Kidney (tissue), 14 donors: ENCODE measurements around the gene CRP. TPM values are rescaled to one million over a fixed set of nuclear protein-coding genes. Genes with fewer than 3 reads are reported as not detected.

Experiments
- DNase-seq, 5 donors: peaks; one replicate each; pipeline ENCODE4 v3.0.0-alpha.2; 2013 to 2020
- FAIRE-seq: peaks from 2 replicates; lab custom pipeline; 2012; peaks lifted over from hg19 to GRCh38; lab: Jason Lieb, UNC
- H3K27ac ChIP-seq, 2 donors: one replicate each; pipeline ENCODE4 v1.7.0; 2013; ENCODE audit warnings: low read depth in 2 of 2, low read length in 2 of 2, inconsistent platforms in 1 of 2
- H3K27me3 ChIP-seq: one replicate; pipeline ENCODE4 v1.7.1; 2013; ENCODE audit warnings: low read length, inconsistent platforms; ENCODE audit not compliant: control insufficient read depth, insufficient read depth
- H3K36me3 ChIP-seq, 3 donors: one replicate each; pipeline versions ENCODE4 v1.7.0 to v1.7.1; 2013; ENCODE audit warnings: low read length in 3 of 3, control low read depth in 1 of 3, inconsistent platforms in 1 of 3; ENCODE audit not compliant: insufficient read depth in 3 of 3, control insufficient read depth in 2 of 3
- H3K4me1 ChIP-seq, 3 donors: one replicate each; pipeline versions ENCODE4 v1.7.0 to v1.7.1; 2013; ENCODE audit warnings: low read length in 3 of 3, inconsistent platforms in 1 of 3, low read depth in 1 of 3; ENCODE audit not compliant: control insufficient read depth in 2 of 3, insufficient read depth in 2 of 3
- H3K4me3 ChIP-seq, 3 donors: one replicate each; pipeline versions ENCODE4 v1.7.0 to v1.8.1; 2013; ENCODE audit warnings: low read length in 3 of 3, control low read depth in 1 of 3, inconsistent platforms in 1 of 3
- H3K9ac ChIP-seq, 3 donors: one replicate each; pipeline versions ENCODE4 v1.7.0 to v1.7.1; 2013; ENCODE audit warnings: low read length in 3 of 3, control low read depth in 1 of 3, inconsistent platforms in 1 of 3
- H3K9me3 ChIP-seq, 3 donors: one replicate each; pipeline versions ENCODE4 v1.7.0 to v1.7.1; 2013; ENCODE audit warnings: low read length in 3 of 3, control low read depth in 1 of 3, inconsistent platforms in 1 of 3; ENCODE audit not compliant: control insufficient read depth in 2 of 3, insufficient read depth in 1 of 3
- intact Hi-C: fragments of 100-400 bp; cut with DNase I; formaldehyde crosslinking; loops from one replicate; pipeline ENCODE4 v1.11.1; 2022
- polyA plus RNA-seq: library from polyadenylated mRNA; stranded (reverse); fragments of 350-450 nt; fragmentation: Illumina TruSeq; extraction: RNeasy Lipid Tissue Mini Kit (QIAGEN cat#74804); gene quantifications from one replicate; pipeline ENCODE4 v1.2.3, GENCODE V29; 2014; ENCODE audit warnings: low read depth, low replicate concordance; ENCODE audit not compliant: insufficient read depth
- total RNA-seq: library from RNA; stranded (reverse); fragmentation: NEBNext Ultra II Directional; extraction: Animal tissue kit (Norgen Biotek cat#: 25700); gene quantifications from one replicate; pipeline ENCODE4 v1.2.1, GENCODE V29; 2021
- TF ChIP-seq, protein P1 (sequence below): IDR thresholded peaks from 3 replicates; pipeline ENCODE4 v1.5.1; 2012; ENCODE audit warnings: mild to moderate bottlenecking, moderate library complexity, borderline replicate concordance; ENCODE audit not compliant: insufficient read depth; ENCODE audit errors: extremely low read depth
- donor health status: control.
- donor health status: control.
- donor health status: control.
- donor health status: control.
- donor health status: control.
- donor health status: DM: yes; HTN: yes; CAD: no.
- donor health status: Normal renal cell carcinoma (clear cell type).

The CRP gene
- total and polyA plus RNA-seq, 2 donors from 2014 or later = not detected

DNA sequence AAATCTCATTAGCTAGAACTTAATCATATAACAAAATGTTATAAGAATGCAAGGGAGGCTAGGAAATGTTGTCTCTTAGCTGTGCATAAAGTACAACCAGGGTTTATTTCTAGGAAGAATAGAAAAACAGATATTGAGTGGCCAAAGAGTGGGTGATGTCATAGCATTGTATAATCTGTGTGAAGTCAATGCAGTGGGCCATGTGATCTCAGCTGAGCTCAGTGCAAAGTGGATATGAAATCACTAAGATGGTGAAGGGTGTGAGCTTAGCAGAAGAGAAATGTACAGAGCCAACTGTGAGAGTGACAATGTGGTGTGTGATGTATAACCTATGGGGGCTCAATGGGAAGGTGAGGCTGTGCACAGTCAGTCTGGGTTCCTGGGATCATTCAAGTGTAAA lies 36.6 kb upstream of the CRP start:
- DNase-seq (no peak), FAIRE-seq (no peak)
- Histone ChIP-seq H3K9me3 (no peaks in the 10 kb centered on the region), H3K9ac (no peak overlapping the region), H3K27ac (no peak overlapping the region), H3K4me3 (no peak overlapping the region), H3K4me1 (peaks cover 0 to 9% (median 7%) of the 10 kb centered on the region in 3 donors), H3K27me3 (no peaks in the 10 kb centered on the region), H3K36me3 (no peaks in the 10 kb centered on the region)
- intact Hi-C loops = no loop called here
- TF ChIP-seq, protein P1, sequence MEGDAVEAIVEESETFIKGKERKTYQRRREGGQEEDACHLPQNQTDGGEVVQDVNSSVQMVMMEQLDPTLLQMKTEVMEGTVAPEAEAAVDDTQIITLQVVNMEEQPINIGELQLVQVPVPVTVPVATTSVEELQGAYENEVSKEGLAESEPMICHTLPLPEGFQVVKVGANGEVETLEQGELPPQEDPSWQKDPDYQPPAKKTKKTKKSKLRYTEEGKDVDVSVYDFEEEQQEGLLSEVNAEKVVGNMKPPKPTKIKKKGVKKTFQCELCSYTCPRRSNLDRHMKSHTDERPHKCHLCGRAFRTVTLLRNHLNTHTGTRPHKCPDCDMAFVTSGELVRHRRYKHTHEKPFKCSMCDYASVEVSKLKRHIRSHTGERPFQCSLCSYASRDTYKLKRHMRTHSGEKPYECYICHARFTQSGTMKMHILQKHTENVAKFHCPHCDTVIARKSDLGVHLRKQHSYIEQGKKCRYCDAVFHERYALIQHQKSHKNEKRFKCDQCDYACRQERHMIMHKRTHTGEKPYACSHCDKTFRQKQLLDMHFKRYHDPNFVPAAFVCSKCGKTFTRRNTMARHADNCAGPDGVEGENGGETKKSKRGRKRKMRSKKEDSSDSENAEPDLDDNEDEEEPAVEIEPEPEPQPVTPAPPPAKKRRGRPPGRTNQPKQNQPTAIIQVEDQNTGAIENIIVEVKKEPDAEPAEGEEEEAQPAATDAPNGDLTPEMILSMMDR = no peak

DNA sequence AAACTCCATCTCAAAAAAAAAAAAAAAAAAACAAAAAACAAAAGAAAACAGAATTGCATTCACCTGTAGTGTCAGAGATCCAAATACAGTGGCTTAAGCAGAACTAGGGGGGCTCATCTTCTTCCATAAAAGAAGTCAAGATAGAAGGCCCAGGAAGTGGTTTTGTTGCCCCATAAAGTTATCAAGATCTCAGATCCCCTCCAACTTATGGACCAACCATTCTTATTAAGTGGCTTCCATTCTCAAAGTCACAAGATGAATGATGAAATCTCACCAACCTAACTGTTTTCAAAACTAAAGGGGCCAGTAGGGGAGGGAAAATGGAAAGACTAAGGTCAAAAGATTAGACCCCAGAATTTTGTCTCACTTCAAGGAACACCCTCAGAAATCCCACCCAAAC lies 36.2 kb upstream of the CRP start:
- Histone ChIP-seq H3K9ac (no peak overlapping the region), H3K4me3 (no peak overlapping the region), H3K27me3 (no peaks in the 10 kb centered on the region), H3K9me3 (no peaks in the 10 kb centered on the region), H3K4me1 (peaks cover 0 to 9% (median 7%) of the 10 kb centered on the region in 3 donors), H3K36me3 (no peaks in the 10 kb centered on the region), H3K27ac (no peak overlapping the region)
- intact Hi-C loops = no loop called here
- DNase-seq (no peak), FAIRE-seq (no peak)
- TF ChIP-seq, protein P1 = no peak

DNA sequence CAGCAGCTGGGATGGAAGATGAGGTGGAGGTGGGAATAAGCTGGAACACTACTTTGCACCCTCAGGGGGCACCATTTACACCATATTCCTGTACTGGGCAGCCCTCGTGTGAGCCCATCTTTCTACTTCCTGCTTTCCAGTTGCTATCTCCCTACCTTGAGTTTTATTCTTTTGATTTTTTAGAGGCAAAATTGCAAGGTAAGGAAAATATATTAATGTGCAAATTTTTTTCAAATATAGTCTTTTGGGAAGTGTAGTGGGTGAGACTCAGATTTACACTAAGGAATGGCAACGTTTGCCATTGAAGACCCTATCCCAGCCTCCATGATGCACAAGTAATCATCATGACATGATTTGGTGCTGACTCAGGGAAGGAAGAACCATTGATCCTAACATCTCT lies 35.2 kb upstream of the CRP start:
- Histone ChIP-seq H3K9ac (no peak overlapping the region), H3K4me1 (peaks cover 0 to 9% (median 7%) of the 10 kb centered on the region in 3 donors), H3K27ac (no peak overlapping the region), H3K4me3 (no peak overlapping the region), H3K9me3 (no peaks in the 10 kb centered on the region), H3K36me3 (no peaks in the 10 kb centered on the region), H3K27me3 (no peaks in the 10 kb centered on the region)
- FAIRE-seq = no peak
- TF ChIP-seq, protein P1 = no peak
- intact Hi-C loops = no loop called here
- no peak for DNase-seq

DNA sequence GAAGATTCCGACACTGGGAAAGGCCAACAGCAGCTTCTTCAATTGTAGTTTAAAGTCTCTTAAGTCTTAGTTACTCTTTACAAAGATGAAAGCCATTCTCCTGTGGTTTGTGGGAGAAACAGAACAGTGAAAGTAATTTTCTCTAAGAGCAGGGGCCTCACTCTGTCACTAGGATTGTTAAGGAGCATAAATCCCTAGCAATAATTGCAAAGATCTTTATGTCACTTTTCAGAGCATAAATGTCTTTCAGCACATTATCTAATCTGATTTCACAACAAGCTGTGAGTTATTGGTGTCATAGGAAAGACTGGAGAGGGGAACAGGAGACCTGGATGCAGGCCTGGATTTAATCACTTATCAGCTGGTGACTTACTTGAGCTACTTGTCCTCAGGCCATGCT lies 34.0 kb upstream of the CRP start:
- DNase-seq (no peak), FAIRE-seq (no peak)
- intact Hi-C loops = no loop called here
- H3K27ac ChIP-seq = no peak overlapping the region
- no peaks in the 10 kb centered on the region for H3K9me3 ChIP-seq
- H3K27me3 ChIP-seq = no peaks in the 10 kb centered on the region
- peaks cover 0 to 9% (median 3%) of the 10 kb centered on the region in 3 donors for H3K4me1 ChIP-seq
- H3K36me3 ChIP-seq = no peaks in the 10 kb centered on the region
- H3K4me3 ChIP-seq = no peak overlapping the region
- TF ChIP-seq, protein P1 = no peak
- no peak overlapping the region for H3K9ac ChIP-seq
